Fibroblast of villous mesenchyme (primary cell): ENCODE measurements around the gene KISS1. TPM values are rescaled to one million over a fixed set of nuclear protein-coding genes. Genes with fewer than 3 reads are reported as not detected.

Experiments used
- DNase-seq: peaks from one replicate; pipeline ENCODE4 v3.0.0-alpha.2; 2010; ENCODE audit warnings: low read depth
- H3K4me3 ChIP-seq: 2 replicates; pipeline ENCODE4 v1.5.1; 2011; ENCODE audit warnings: low read depth, mild to moderate bottlenecking, low read length
- total RNA-seq: library from RNA; depleted of rRNA; stranded (reverse); fragments of >200 nt; gene quantifications from 2 replicates; pipeline ENCODE4 v1.2.3, GENCODE V29; 2012
- TF ChIP-seq, protein P1 (sequence below): IDR thresholded peaks from 2 replicates; pipeline ENCODE4 v1.5.1; 2012; ENCODE audit warnings: low read depth, mild to moderate bottlenecking, low read length; ENCODE audit not compliant: insufficient read depth

Gene KISS1
- total RNA-seq, 1 donor: 5.6 TPM

DNA sequence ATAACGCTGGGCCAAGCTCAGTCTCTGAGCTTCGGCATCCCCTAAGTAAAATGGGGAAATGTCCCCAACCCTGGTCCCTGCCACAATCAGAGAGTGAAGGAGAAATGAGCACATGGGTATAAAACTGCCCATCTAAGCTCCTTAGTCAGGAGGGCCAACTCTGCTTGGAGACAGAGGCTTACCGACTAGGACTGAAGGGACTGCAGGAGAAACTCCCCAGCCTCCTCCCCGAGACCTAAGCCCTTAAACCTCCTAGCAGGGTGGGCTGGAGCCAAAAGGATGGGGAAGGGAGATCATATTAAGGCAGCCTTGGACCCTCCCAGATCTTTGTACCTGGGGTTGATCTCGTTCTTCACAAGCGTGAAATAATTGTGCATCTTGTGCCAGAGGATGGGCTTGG, 50.0 kb downstream of the KISS1 start:
- H3K4me3 ChIP-seq: no peak overlapping the region
- TF ChIP-seq, protein P1, sequence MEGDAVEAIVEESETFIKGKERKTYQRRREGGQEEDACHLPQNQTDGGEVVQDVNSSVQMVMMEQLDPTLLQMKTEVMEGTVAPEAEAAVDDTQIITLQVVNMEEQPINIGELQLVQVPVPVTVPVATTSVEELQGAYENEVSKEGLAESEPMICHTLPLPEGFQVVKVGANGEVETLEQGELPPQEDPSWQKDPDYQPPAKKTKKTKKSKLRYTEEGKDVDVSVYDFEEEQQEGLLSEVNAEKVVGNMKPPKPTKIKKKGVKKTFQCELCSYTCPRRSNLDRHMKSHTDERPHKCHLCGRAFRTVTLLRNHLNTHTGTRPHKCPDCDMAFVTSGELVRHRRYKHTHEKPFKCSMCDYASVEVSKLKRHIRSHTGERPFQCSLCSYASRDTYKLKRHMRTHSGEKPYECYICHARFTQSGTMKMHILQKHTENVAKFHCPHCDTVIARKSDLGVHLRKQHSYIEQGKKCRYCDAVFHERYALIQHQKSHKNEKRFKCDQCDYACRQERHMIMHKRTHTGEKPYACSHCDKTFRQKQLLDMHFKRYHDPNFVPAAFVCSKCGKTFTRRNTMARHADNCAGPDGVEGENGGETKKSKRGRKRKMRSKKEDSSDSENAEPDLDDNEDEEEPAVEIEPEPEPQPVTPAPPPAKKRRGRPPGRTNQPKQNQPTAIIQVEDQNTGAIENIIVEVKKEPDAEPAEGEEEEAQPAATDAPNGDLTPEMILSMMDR: no peak
- no peak for DNase-seq

DNA sequence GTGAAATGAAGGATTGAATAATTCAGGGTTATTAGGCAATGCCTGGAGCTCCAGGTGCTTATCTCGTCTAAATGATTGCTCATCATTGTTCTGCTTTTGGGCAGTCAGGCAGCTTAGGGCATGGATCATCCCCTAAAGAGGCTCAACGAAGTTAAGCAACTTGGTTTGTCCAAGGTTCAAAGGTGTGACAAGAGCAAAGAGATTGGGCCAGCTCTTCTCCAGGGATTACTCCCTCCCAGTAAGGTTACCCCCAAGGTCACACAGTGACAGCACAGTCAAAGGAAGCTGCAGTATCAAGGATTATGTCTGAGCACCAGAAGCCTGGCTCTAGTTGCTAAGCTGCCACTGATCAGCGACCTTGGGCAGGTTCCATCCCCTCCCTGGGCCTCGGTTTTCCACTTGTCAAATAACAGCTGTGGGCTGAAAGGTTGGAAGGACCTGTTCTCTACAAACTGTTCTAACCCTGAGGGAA, 51.2 kb downstream of the KISS1 start:
- DNase-seq: no peak
- H3K4me3 ChIP-seq: no peak overlapping the region
- TF ChIP-seq, protein P1: no peak

DNA sequence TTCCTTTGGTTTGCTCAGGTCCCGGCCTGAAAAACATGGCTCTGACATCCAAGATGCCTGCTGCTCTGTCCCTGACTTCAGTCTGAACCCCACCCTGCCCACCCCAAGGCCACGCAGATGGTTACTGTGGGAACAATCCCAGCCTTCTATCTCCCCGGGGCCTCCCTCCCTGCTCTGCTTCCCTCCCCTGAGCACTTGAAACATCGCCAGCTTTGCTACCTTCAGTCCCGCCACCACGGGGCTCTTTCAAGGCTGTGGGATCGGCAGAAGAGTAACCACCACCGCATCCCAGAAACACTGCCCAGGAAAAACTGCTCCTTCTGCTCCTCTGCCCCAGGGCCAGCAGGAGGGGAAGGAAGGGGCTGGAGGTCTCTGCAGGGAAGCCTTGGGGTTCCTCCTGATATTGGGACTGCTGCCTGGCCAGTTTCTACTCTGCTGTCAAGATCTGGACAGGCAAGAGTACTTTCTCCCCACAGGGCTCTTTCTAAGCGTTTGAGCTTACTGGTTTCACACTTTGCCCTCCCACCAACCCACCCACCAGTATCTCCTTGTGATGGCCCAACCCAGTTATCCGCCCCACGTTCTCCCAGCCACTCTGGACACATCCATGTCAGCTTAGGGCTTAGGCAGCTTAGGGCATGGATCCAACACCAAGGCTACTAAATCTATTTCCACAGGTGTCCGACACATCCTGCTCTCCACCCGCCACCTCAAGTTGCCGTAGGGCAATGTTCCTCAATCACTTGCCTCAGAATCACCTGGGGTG, 52.8 kb downstream of the KISS1 start:
- TF ChIP-seq, protein P1: no peak
- DNase-seq: no peak
- no peak overlapping the region for H3K4me3 ChIP-seq

DNA sequence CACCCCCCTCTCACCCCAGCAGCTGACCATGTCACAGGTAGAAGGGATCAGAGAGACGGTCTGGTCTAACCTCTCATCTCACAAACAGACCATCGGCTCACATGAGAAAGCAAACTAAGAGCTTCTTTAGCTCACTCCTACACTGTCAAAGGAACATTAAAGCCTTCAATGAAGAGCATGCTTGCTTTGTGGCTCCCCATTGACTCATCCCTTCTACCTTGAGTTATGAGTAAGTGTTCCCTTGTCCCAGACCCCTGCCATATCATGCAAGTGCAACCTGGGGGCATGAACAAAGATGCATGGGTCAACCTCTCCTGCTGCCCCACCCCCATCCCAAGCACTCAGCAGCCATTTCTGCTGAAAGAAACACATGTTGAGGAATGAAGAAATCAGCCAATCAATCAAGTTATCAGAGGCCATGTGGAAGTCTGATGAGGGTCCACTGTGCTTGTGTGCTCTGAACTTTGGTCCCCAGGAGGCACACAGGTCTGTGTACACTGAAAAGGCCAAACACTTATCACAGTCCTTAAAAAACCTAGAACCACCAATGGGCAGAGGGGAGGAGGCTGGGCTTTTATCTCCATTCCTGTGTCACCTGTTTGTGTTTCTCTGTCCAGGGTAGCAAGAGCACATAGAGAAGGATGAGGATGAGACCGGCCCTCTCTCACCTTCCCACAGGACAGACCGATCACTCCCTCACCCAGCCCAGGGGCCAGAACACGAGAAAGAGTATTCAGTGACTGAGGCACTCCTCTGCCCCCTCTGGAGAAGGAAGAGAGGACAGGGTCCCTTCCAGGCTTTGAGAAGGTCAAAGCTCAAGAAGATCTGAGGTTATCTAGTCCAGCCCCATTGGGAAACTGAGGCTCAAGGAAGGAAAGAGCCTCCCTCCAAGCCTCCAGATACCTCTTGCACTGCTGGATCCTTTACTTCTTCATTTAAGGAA, 54.0 kb downstream of the KISS1 start:
- DNase-seq: no peak
- H3K4me3 ChIP-seq: no peak overlapping the region
- TF ChIP-seq, protein P1: no peak

DNA sequence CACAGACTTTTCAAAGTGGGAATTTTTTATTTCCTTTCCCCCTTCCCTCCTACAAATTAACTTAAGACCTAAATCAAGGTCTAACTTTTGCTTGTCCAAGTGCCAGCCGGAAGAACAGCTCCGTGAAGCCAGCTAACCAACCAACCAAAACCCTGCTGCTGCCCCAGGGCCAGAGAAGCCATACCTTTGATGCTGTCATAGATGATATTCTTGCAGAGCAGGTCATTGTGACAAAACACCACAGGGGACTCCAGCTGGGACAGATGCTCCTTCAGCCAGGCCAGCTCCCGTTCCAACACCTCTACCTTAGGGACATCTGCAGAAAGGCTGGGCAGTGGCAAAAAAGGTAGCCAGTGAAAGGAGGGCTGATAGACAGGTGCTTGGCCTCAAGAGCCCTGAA, 55.2 kb downstream of the KISS1 start:
- TF ChIP-seq, protein P1: no peak
- DNase-seq: no peak
- H3K4me3 ChIP-seq: no peak overlapping the region

Other genes starting within 250 kb of the KISS1 start
- gene SOX13, start 123.4 kb downstream of the KISS1 start, total RNA-seq: 11.6 and 14.7 TPM in 2 replicates
- 12.2 and 15.5 TPM in 2 replicates for gene ETNK2, start 44.4 kb downstream of the KISS1 start, total RNA-seq
- gene REN, start 30.2 kb downstream of the KISS1 start, total RNA-seq: 4.3 and 8.7 TPM in 2 replicates
- not detected in 2 replicates for gene GOLT1A, start 17.5 kb upstream of the KISS1 start, total RNA-seq
- gene PLEKHA6, start 163.4 kb upstream of the KISS1 start, total RNA-seq: 2.9 and 3.9 TPM in 2 replicates
- gene PPP1R15B, start 215.3 kb upstream of the KISS1 start, total RNA-seq: 35.1 and 49.7 TPM in 2 replicates